ENCODE results near the gene CELF2. TPM values are rescaled to one million over a fixed set of nuclear protein-coding genes. Genes with fewer than 3 reads are reported as not detected.

Gene CELF2
- total RNA-seq, 1 donor from 2014 or later: 4.2 TPM

DNA sequence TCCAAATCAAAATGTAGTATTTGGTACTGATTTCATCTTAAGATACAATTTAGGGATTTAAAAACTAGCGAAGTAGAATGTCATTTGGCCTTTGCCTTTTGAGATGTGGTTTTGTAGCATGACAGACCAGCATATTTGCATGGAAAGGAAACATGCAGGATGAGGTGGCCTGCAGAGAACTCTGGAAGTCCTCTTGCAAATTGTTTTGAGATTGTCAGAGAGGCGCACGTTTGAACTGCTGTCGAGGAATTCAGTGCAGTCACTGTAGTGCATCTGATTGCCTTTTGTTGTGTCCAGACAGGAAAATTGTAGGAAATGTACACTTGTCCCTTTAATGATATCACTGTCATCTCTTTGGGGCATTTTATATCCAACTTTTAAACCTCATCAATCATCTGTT, 136.7 kb downstream of the CELF2 start:
- DNase-seq (ENCODE audit: low read depth in 2 of 2): no peak

DNA sequence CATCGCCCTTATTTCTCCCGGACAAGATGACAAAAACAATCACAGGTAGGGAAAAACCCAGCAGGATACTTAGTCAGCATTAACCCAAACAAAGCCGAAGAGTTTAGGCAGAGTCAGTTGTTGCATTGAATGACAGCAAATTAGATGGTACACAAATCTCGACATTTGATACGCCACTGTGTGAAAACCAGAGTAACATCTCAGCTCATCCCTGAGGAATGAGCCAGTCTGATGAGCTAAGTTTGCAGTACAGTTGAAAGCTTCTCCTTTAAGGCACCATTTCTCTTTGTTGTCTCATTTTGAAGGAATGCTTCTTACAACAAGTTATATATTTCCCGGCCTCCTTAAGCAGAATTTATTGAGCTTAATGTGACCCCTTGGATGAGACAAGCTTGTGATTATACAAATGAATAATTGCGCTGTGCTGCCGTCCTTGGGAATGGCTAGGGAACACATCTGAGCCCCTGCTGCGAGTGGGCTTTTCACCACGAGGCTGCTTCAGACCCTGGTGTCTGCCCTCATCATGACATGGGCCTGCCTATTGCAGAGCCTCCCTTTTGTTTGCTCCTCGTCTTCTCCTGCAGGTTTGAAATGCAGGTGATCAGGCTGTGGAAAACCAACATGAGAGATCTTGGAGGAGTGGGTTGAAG, 137.3 kb downstream of the CELF2 start:
- DNase-seq (ENCODE audit: low read depth in 2 of 2): no peak

DNA sequence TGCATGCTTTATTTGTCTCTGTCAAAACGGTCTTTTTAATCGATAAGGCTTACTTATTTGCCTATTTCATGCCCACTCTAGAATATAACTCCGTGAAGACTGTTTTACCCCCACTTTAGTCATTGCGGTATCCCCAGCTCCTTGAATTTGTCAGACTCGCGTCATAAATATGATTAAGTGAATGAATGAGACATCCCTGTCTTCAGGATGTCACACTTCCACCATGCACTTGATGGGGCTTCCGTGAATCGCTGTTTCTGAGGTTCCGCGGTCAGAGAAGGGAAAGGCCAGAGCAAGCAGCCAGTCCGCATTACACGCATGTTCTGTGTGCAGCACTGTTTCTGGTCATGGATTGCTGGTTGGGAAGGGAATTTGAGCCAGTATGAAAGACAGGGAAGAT, 138.8 kb downstream of the CELF2 start:
- DNase-seq (ENCODE audit: low read depth in 2 of 2): no peak

DNA sequence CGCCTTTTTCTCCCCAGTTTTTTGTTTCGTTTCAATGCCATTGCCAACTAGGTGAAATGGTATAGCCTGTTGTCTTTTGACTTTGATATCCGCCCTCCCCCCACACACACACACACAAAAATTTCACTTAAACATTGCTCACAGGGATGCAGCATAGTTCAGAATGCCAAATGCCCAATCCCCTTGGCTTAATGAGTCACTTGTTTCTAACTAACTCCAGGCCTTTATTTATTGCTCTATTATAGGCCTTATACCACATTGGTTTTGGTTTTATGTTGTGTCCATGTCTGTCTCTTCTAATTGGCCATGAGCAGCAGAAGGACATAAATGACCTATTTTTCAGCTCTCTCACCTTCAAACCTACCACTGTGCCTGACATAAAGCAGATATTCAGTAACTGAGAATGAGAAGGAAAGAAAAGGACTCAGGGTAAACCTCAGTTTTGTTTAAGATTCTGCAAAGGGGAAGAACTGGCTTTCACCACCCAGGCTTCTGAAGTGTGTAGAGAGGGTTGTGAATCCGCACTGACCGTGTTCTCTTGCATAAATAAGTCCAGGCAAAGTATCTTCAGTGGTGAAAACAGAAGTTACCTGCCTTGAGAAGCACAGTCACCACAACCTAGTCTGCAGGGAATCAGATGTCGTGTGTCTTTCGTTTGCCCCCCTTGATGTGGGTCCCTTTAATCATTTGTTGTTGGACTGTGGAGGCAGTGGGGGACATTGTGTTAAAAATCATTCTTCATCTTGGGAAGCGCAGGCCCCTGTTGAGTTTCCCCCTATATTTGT, 139.8 kb downstream of the CELF2 start:
- no peak for DNase-seq (ENCODE audit: low read depth in 2 of 2)

DNA sequence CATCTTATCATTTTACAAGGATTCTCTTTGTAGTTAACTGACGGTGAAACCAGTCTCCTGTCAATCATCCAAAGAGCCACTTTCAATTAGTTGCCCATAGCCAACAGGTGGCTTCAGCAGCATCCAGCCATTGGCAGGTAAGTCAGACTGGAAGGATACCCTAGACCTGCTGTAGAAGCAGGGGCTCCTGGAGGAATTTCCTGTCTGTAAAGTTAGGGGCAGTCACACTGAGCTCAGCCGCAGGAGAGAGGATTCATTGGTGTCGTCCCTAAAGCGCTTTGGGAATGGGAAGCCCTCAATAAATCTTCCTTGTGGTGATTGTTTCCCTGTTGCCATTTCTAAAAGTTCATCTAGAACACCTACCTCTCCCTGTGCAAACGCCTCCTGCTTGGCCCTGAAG, 140.4 kb downstream of the CELF2 start:
- DNase-seq (ENCODE audit: low read depth in 2 of 2): no peak

DNA sequence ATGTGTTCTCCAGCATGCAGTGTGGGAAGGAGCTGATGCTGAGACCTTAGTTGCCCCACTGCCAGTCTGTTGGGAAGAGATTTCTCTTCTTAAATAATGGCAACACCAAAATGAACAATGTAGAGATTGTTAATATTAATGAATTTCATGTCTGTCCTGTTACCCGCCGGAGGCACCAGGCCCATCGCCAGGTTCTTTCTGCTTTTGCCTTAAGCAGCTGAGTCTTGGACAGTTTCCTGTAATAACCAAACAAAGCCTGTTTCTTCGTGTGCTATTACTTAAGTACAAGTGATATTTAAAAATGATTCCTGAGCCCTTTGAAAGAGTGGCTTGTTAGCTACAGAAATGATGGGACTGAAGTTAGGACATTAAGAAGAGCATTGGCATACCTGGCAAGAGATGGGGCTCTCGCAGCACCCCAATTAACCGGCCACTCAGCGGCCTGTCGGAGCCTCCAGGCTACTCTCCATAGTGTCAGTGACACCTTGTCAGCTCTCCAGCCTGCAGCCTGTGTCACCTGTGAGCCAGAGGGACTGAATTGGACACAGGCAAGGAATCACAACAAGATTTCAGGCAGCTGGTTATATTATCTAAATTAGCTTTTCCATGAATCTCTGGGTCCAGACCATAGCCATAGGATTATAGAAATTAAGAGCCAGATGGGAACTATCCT, 142.0 kb downstream of the CELF2 start:
- no peak for DNase-seq (ENCODE audit: low read depth in 2 of 2)

DNA sequence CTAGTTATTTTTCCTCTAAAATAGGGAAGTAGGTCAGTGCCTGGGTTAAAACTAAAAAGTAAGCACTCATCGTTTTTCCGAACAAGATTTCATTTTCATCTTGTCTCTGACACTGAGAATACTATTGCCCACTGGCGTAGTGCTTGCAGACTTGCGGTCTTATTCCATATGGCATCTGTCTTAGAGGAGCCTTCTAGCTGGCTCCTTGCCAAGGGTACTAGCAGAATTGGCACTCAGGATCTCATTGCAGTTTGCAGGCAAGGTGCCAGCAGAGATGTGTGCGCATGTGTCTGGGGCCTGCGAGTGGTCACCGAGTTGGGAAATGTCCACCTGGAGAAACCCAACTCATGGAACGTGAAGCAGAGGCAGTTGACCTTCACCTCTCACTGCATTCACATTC, 143.4 kb downstream of the CELF2 start:
- DNase-seq (ENCODE audit: low read depth in 2 of 2): no peak

DNA sequence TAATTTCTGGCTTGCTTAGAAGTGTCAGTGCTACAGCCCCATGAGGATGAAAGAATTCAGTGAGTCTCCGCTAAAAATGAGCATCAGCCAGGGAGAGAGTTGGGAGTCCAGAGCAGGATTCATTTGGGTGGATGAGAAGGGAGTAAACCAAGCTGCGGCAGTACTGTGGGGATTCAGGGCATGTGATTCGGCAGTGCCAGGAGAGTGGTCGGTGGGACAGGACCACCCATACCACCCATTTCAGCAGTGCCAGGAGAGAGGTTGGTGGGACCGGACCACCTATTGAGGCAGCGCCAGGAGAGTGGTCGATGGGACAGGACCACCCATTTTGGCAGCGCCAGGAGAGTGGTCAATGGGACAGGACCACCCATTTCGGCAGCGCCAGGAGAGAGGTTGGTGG, 144.2 kb downstream of the CELF2 start:
- DNase-seq (ENCODE audit: low read depth in 2 of 2): no peak

DNA sequence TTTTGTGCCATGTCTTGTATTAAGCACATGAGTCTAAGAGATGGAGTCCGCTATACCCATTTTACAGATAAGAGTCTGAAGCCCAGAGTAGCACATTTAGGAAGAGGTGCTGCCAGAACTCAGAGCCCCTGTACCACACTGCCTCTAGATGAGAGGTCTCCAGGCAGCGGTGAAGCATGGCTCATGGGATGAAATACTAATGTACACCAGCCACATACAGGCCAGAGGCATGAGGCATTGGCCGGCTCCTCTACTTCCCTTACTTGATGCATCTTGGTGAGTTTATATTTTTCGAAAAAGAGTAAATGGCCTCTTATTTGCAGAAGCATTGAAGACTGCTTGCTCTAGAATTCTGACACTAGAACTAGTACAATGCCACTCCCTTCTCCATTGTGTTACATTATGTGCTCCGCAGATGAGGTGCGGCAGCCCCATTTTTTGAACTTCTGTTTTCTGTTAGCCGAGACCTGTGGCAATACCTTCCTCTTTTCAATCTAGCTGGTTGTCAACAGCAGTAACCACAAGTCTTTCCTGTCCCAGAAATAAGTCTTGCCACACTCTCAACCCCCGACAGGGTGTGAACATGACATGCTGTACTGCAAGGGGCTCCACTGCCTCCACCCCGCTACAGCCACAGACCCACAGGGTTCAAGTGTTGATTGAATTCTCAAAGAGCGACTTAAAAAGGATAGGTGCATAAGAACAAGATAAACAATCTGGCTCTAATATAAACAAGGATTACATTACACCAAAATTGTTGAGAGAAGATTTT, 145.3 kb downstream of the CELF2 start:
- no peak for DNase-seq (ENCODE audit: low read depth in 2 of 2)

DNA sequence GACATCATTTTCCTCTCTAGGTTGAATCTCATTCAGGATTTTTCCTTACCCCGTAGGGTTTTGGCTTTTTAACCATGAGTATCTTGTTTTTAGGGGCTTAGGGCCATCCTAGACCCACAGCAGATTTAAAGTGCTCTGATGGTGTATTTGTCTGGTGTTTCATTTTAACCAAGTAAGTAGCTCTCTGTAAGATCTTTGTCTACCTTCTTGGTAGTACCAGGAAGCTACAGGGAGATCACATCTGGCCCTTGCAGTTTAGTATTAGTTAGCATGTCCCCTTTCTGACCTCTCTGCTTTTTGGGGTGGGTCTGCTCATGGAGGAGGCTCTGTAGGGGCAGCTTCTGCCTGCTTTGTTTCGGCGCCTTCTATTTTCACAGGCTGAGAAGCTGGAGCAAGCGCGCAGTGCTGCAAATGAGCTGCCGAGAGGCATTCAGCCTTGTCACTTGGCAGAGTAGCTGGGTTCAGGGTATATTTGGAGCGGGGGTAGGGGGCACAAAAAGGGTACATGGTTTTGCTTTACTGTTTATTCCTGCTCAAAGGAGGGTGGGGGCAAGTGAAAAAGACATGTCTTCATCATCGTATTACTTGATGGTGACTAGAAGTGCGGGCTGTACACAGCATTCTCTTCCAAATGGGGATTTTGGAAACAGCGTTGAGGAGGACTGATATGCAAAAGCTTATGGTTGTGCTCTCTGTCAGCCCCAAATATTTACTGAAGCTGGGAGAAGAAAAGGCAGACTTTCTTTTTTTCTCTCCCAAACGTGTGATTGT, 146.3 kb downstream of the CELF2 start:
- DNase-seq (ENCODE audit: low read depth in 2 of 2): no peak

DNA sequence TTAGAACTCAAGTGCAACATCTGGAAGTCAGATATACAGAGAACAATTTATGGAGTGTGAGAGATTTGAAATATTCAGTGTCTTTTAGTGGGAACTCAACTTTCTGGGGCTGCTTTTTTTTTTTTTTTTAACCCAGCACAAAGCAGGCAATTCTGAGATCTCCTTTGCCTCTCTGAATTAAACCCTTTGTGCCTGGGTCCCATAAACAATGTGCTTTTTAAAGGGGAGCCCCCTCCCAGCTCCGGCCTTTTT, 146.8 kb downstream of the CELF2 start:
- no peak for DNase-seq (ENCODE audit: low read depth in 2 of 2)

DNA sequence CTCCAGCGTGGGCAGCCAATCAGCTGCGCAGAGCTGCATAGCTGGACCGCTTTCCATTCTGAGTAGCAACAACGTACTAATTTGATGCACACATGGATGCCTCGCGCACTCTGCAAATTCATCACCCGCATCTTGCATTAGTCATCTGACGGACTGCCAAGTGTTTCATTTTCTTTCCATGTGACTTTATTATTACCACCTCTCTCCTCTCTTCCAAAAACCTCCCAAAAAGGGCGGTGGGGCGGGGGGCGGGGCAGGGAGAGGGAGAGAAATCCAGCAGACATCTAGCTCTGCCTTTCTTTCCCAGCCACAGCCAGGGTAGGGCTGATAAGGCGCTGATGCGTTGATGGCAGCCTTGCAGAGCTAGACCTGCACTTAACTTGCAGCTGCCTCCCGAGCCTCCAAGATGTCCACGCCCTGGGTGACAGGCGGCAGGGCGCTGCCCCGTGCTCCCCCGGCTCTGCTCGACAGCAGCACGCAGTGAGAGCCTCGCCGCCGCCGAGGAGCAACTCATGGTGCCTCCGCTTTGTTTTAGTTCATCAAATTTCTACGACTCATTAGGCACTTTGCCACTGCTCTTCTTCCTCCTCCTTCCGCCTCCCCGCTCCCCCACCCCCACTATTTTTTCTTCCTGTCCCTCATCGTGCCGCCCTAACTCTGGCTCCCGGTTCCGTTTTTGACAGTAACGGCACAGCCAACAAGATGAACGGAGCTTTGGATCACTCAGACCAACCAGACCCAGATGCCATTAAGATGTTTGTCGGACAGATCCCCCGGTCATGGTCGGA, 147.3 kb downstream of the CELF2 start:
- peak; percentile 20 to 26 for DNase-seq (ENCODE audit: low read depth in 2 of 2)

DNA sequence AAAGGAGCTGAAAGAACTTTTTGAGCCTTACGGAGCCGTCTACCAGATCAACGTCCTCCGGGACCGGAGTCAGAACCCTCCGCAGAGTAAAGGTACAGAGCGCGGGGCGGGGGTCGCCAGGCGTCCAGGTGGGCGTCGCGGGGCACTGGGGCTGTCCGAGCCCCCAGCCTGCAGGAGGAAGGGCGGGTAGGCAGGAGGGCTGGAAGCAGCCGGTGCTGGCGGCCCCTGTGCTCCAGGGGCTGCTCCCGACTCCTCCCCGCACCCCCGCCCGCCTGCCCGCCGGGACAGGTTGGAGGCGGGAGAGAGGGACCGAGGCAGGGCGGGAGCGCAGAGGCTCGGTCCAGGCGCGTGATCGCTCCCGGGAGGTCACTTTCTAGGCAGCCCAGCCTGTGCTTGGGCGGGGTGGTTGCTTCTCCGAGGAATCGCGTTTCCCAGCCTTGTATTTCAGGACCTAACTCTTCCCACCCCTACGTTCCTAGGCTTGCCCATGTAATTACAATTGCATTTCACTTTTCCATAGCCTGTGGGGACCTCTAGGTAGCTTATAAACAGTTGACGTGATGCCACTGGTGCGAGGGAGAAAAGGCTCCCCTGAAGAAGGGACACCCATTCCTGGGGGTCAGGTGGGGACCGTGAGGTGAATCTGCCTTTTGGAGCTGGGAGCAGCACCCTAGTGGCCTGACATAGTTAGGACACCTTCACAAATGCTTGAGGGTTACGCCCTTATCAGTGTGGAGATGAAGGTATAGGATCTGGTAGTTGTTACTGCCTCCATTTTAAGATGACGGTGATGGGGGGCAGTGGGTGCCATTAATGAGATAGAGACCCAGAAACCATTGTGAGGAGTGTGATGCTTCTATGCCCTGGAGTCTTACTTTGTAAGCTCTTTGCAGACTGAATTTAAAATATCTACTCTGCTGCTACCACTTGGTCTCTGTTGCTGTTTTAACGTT, 148.2 kb downstream of the CELF2 start:
- peak in 1 of 2 donors; percentile 11 for DNase-seq (ENCODE audit: low read depth in 2 of 2)

DNA sequence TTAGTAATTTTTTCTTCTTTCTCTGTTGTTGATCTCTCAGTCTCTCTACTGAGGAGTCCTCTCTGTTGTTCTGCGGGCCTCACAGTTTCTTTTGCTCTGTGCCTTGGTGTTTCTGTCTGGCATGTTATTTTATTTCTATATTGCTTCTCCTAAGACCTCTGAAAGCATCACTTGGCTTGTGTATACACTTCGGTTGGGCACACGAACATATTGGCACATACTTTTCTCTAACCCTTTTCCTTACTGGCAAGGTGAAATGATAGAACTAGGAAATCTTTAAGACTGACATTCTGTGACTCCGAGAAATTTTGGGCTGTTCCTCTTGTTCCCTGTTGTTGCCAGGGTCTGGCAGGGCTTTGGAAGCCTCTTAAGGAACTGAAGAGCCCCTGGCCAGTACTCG, 148.9 kb downstream of the CELF2 start:
- DNase-seq (ENCODE audit: low read depth in 2 of 2): no peak

DNA sequence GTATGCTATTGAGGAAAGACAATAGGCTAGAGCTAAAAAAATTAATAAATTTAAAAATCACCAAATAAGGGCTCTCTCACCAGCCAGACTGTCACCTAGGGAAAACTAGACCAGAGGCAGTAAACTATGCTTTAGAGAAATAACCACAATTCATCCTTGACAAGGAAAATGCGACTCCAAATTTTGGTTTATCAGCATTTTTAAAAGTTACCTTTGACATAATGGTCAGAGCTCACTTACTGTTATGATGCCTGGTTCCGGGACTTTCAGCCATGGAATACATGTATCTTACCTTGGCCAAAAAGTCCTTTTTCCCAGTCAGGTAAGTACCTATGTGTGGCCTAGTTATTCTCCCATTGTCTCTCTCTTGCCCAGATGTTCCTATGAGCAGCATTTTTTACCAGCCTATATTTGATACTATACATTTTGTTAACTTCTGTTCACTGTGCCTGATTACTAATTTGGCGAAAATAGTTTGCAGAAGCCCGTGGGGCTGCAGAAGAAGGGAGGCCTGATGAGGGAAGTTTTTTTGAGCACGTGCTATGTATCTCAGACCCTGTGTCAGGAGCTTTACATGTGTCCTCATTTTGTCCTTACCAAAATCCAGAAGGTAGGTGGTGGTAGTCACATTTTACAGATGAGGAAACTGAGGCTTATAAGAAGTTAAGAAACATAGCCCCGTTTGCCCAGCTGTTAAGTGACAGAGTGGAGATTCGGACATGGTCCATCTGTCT, 149.7 kb downstream of the CELF2 start:
- no peak for DNase-seq (ENCODE audit: low read depth in 2 of 2)

DNA sequence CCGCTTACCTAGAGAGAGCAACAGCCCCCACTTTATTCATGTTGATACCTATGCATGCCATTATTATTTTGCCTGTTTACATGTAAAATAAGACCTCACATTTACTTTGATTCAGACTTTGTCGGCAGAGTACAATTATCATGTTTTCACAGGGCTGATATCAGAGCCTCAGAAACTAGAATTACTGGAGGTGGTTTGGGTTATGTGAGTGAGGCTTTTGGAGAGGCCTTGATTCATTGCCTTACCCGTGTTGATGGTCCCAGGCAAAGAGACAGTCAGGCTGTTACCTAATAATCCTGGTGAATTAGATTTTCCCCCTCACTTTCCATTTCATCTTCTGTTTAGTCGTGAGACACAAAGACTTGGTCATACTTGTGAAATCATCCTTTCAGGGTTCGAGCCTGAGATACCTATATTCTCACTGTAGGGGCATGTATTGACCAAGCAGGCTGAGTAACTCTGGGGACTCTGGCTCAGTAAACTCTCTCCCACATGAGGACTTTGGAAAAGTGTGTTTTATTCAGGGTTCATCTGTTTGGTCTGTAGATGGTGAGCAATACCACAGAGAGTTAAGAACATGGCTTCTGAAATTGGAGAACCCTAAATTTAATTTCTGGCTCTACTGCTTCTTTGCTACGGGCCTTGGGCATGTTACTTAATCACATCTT, 150.9 kb downstream of the CELF2 start:
- no peak for DNase-seq (ENCODE audit: low read depth in 2 of 2)

DNA sequence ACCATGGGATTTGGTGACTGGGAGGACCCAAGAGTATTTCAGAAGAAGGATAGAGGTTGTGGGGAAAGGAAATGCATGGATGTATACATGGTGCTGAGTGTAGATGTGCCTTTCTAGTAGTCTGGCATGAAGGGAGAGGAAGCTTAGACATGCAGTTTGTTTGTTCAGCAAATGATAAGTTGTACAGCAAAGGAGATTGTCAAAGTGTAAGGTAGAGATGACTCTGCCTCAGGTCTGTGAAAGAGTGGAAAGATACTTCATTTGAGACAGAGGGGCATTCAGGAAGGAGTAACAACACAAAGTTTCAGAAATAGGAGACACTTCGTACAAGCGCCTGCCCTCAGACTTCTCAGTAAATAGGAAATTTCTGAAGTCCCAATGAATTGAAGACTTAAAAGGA, 152.3 kb downstream of the CELF2 start:
- DNase-seq (ENCODE audit: low read depth in 2 of 2): no peak

DNA sequence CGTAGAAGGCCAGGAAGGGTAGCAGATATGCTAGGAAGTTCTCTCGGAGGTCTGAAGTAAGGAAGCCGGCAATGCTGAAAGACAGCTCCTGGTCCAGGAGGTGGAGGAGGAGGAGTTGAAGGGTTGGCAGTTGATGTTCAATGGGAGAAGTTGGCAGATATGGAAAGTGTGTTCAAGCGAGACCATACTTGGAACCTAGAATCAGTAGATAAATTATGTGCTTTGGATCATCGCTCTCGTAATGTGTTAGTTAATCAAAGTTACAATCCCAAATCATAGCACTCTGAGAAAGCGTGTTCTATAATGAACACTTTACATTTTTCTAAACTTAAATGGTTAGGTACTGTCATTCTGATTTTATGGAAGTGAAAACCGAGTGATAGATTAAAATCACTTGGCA, 152.9 kb downstream of the CELF2 start:
- no peak for DNase-seq (ENCODE audit: low read depth in 2 of 2)

All from lung microvascular endothelial cell (primary cell).